ENCODE measurements around the gene IER3. TPM values are rescaled to one million over a fixed set of nuclear protein-coding genes. Genes with fewer than 3 reads are reported as not detected.

IER3 gene
- total and polyA plus RNA-seq, 2 of the 8 experiments (the other 6 are each of a cell fraction or from before 2014, with no cell fraction given): 11.9 to 26.5 TPM

DNA sequence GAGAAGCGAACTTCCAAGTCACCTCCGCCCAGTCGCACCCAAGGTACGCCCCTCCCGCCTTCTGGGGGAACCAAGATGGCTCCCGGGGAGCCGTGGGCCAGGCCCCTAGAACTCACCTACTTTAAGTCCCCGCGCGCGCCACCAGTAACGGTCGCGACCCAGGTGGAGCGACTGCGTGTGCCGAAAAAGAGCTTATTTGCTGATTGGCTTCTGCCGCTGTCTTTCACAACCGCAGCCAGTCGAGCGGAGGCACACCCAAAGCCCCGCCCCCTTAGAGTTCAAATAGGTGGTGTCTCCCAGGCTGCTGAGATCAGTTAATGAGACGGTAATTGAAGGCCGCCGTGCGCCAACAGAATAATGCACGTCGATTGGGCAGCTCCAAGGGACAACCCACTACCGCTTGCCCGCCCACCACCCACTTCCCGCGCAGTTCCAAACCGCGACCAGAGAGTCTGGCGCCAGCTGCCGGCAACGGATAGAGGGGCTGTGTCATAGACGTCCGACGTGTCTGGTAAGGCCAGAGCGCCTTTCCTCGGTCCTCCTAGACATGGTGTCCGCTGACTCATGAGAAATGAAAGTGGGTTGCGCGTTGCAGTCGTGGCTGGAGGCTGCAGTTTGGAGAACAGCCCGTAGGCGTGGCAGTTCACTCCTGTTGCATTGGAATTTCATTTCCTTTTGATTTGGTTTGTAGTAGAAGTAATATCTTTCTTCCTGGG is 27.1 kb downstream of the IER3 start, which contains the start of gene MDC1:
Gene MDC1, minus strand, starts transcription at position 153 of the 716 bp plus-strand sequence. CDS start 2,106 bp downstream, outside the sequence.
- peaks cover 2 to 7% of the 10 kb centered on the region in 2 experiments for H4K20me1 ChIP-seq (replicated peaks in 1 of 2; ENCODE audit: control insufficient read depth in 1 of 2, insufficient read depth in 2 of 2, low read length in 2 of 2)
- H2AFZ ChIP-seq (ENCODE audit: low read length): no peak within 1 kb of the TSS; the same call in 1 of the 2 replicates
- ChIA-PET CTCF (ENCODE audit: partially characterized antibody) (interaction anchor here (0.8 to 8.2 kb wide), 10 partner anchors 12 to 325 kb away, joined by 3 to 61 read pairs (median 4); partner anchors contain the start of genes DHX16 and NRM), POLR2A (ENCODE audit: partially characterized antibody) (interaction anchor here (0.7 to 35.9 kb wide), 20 partner anchors 9 to 168 kb away, joined by 3 to 732 read pairs (median 4); partner anchors contain the start of genes ATAT1, C6orf136, DDR1 and DHX16)
- peak within 1 kb of the TSS; percentile 79 for H3K4me2 ChIP-seq (ENCODE audit: insufficient read depth in 1 of 2, low read depth in 2 of 2, low read length in 2 of 2)
- H3K27me3 ChIP-seq (replicated peaks in 1 of 4; ENCODE audit: control insufficient read depth in 3 of 4, extremely low read depth in 1 of 4, insufficient read depth in 3 of 4, low read length in 3 of 4): no peaks in the 10 kb centered on the region
- peak within 1 kb of the TSS; percentile 79 for H4K91ac ChIP-seq (replicated peaks; ENCODE audit: insufficient read length, low read length)
- H3K9ac ChIP-seq (replicated peaks in 1 of 4; ENCODE audit: extremely low read depth in 1 of 4, low read depth in 3 of 4, low read length in 3 of 4): peak within 1 kb of the TSS; percentile 53 to 94 (median 84)
- DNase-seq (ENCODE audit: low read depth in 1 of 2, low spot score in 2 of 2) (peak; percentile 92 to 99), FAIRE-seq (peak; percentile 68)
- H2BK5ac ChIP-seq (ENCODE audit: low read depth, low read length): peak within 1 kb of the TSS; percentile 97
- H3K18ac ChIP-seq (ENCODE audit: extremely low read depth, low read length): peak within 1 kb of the TSS; percentile 52
- H3K36me3 ChIP-seq (ENCODE audit: control insufficient read depth in 2 of 4, insufficient read depth in 4 of 4, low read length in 3 of 4): peaks cover 20 to 34% (median 26%) of the 10 kb centered on the region in 4 experiments
- H3K79me1 ChIP-seq (ENCODE audit: low read depth, low read length): peaks cover 3% of the 10 kb centered on the region; the same call in 1 of the 2 replicates
- peaks cover 6 to 35% of the 10 kb centered on the region in 2 experiments for H3K79me2 ChIP-seq (ENCODE audit: control insufficient read depth in 1 of 2, insufficient read depth in 2 of 2, low read length in 2 of 2)
- H3K9me3 ChIP-seq (ENCODE audit: insufficient read depth in 2 of 2, low read depth in 1 of 2, low read length in 1 of 2): no peaks in the 10 kb centered on the region
- H2BK120ac ChIP-seq (replicated peaks; ENCODE audit: low read depth, low read length): peak within 1 kb of the TSS; percentile 55
- peak within 1 kb of the TSS; percentile 92 for H4K5ac ChIP-seq (ENCODE audit: insufficient read length, low read depth, low read length)
- H3K4me1 ChIP-seq (replicated peaks in 1 of 4; ENCODE audit: control insufficient read depth in 3 of 4, insufficient read depth in 4 of 4, low read length in 3 of 4): peaks cover 0 to 2% (median 0%) of the 10 kb centered on the region in 4 experiments; a peak in 6 of 7 replicates
- H2BK20ac ChIP-seq (ENCODE audit: low read length): no peak within 1 kb of the TSS
- H3K23me2 ChIP-seq (ENCODE audit: low read depth, low read length): peaks cover 13% of the 10 kb centered on the region
- H3K4me3 ChIP-seq (ENCODE audit: extremely low read depth in 1 of 4, insufficient read depth in 2 of 4, low read depth in 3 of 4, low read length in 4 of 4): peak within 1 kb of the TSS; percentile 63 to 100 (median 82)
- H2BK15ac ChIP-seq (ENCODE audit: low read length): no peak within 1 kb of the TSS; the same call in 1 of the 2 replicates
- H3K4ac ChIP-seq (replicated peaks; ENCODE audit: insufficient read length, low read depth, low read length): peak within 1 kb of the TSS; percentile 24
- peak within 1 kb of the TSS; percentile 75 for H2BK12ac ChIP-seq (ENCODE audit: low read depth, low read length)
- H3K27ac ChIP-seq (ENCODE audit: low read depth, low read length): peak within 1 kb of the TSS; percentile 94
- 1% methylated on average over 48 of the region's 48 CpGs; no CpG with 5 or more reads in 1 of the 2 experiments for WGBS, 2 experiments (ENCODE audit: extremely low coverage in 1 of 2, insufficient coverage in 1 of 2, insufficient read length in 1 of 2, insufficient replicate concordance in 2 of 2, low coverage in 1 of 2, low lambda C conversion rate in 2 of 2, missing lambda C conversion rate in 1 of 2)
- H3K23ac ChIP-seq (ENCODE audit: insufficient read length): no peak within 1 kb of the TSS
- H2AK5ac ChIP-seq (ENCODE audit: low read depth, low read length): 0 out of 2 replicates have a peak within 1 kb of the TSS, but pooled peaks have one; percentile 57
- H3K14ac ChIP-seq (ENCODE audit: insufficient read length): no peak within 1 kb of the TSS
- peak within 1 kb of the TSS; percentile 94; the same call in 1 of the 2 replicates for H4K8ac ChIP-seq (ENCODE audit: extremely low read depth, insufficient read depth, low read length)
- H3K56ac ChIP-seq (replicated peaks; ENCODE audit: insufficient read length, low read depth, low read length): peak within 1 kb of the TSS; percentile 92
- TF ChIP-seq HDAC2 (IDR thresholded peaks at IDR 0.05; ENCODE audit: borderline replicate concordance in 1 of 2, low read depth in 2 of 2, low read length in 2 of 2) (peak in 1 of 2 experiments; percentile 95; a peak in 1 of 4 replicates), EGR1 (IDR thresholded peaks at IDR 0.05; ENCODE audit: borderline replicate concordance, low read depth, low read length) (peak; percentile 95), TCF12 (IDR thresholded peaks at IDR 0.05; ENCODE audit: low read depth, low read length) (peak; percentile 92; the same call in 1 of the 2 replicates), GTF2F1 (IDR thresholded peaks at IDR 0.05; ENCODE audit: borderline replicate concordance, low read depth, low read length) (peak; percentile 69; the same call in 1 of the 2 replicates), RFX5 (IDR thresholded peaks at IDR 0.05; ENCODE audit: borderline replicate concordance, low read depth, low read length) (no peak), TBP (IDR thresholded peaks at IDR 0.05; ENCODE audit: low read depth, low read length) (peak; percentile 92), SP2 (IDR thresholded peaks at IDR 0.05; ENCODE audit: low read length) (peak; percentile 98), TAF1 (IDR thresholded peaks at IDR 0.05; ENCODE audit: low read depth, low read length) (peak; percentile 98), BCL11A (IDR thresholded peaks at IDR 0.05; ENCODE audit: low read depth in 2 of 2, low read length in 2 of 2) (no peak)
- TF ChIP-seq, protein P1, sequence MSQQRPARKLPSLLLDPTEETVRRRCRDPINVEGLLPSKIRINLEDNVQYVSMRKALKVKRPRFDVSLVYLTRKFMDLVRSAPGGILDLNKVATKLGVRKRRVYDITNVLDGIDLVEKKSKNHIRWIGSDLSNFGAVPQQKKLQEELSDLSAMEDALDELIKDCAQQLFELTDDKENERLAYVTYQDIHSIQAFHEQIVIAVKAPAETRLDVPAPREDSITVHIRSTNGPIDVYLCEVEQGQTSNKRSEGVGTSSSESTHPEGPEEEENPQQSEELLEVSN (IDR thresholded peaks at IDR 0.05): peak; percentile 63; the same call in 1 of the 2 replicates
